ENCODE measurements around the gene PHLDB3. TPM values are rescaled to one million over a fixed set of nuclear protein-coding genes. Genes with fewer than 3 reads are reported as not detected.

Gene PHLDB3
- polyA plus RNA-seq, 1 of the 3 experiments (the other 2 are of a cell fraction) = 15.6 TPM

GRCh38 chr19:43474986-43475705, 29.4 kb downstream of the PHLDB3 start (continued):
- TF ChIP-seq USF1 (IDR thresholded peaks at IDR 0.05; ENCODE audit: borderline replicate concordance, low read depth) (no peak), YY1 (IDR thresholded peaks at IDR 0.05; ENCODE audit: low read depth) (0 out of 2 replicates have a peak, but pooled peaks have one; percentile 28)

- ChIA-PET POLR2A (interaction anchor here (1.2 kb wide), 1 partner anchor 11 kb away, joined by 5 read pairs; no protein-coding TSS in a partner anchor), CTCF (interaction anchor here (1.4 to 3.0 kb wide), 4 partner anchors 10 to 45 kb away, joined by 3 to 16 read pairs (median 12); partner anchors contain the start of gene LYPD3)
- no peaks in the 10 kb centered on the region for H3K79me2 ChIP-seq (ENCODE audit: insufficient read depth)
- peak overlapping the region in 1 of 2 experiments; percentile 35; a peak in 1 of 4 replicates for H3K4me3 ChIP-seq (ENCODE audit: low read depth in 2 of 2, low read length in 1 of 2)
- no peaks in the 10 kb centered on the region for H3K36me3 ChIP-seq (replicated peaks in 1 of 2; ENCODE audit: control insufficient read depth in 1 of 2, insufficient read depth in 2 of 2, low read length in 1 of 2)
- peak overlapping the region in 1 of 2 experiments; percentile 26; a peak in 1 of 4 replicates for H3K27ac ChIP-seq (ENCODE audit: low read depth in 2 of 2, low read length in 1 of 2)
- 0 out of 2 replicates have a peak overlapping the region, but pooled peaks have one; percentile 61 for H3K4me2 ChIP-seq
- H3K9me2 ChIP-seq = no peaks in the 10 kb centered on the region
- H3F3A ChIP-seq (replicated peaks; ENCODE audit: insufficient read depth) = peaks cover 7% of the 10 kb centered on the region
- H3K4me1 ChIP-seq (ENCODE audit: control insufficient read depth in 1 of 2, insufficient read depth in 2 of 2, low read depth in 1 of 2, low read length in 1 of 2) = peaks cover 3 to 5% of the 10 kb centered on the region in 2 experiments; a peak in 2 of 4 replicates
- TF ChIP-seq ZBTB33 (IDR thresholded peaks at IDR 0.05; ENCODE audit: borderline replicate concordance, low read depth) (no peak), RXRA (IDR thresholded peaks at IDR 0.05; ENCODE audit: borderline replicate concordance, low read depth) (no peak), SMC3 (IDR thresholded peaks at IDR 0.05; ENCODE audit: low read depth, low read length) (no peak), MXI1 (IDR thresholded peaks at IDR 0.05; ENCODE audit: low read depth, low read length) (no peak), CTCF (IDR thresholded peaks at IDR 0.05) (no peak), RCOR1 (IDR thresholded peaks at IDR 0.05; ENCODE audit: low read length) (no peak), RFX5 (IDR thresholded peaks at IDR 0.05; ENCODE audit: low read length) (no peak), USF1 (IDR thresholded peaks at IDR 0.05; ENCODE audit: borderline replicate concordance, low read depth) (no peak), GATA2 (CRISPR knock-in tag; IDR thresholded peaks at IDR 0.05) (no peak), TCF12 (IDR thresholded peaks at IDR 0.05) (no peak), YY1 (IDR thresholded peaks at IDR 0.05; ENCODE audit: low read depth) (no peak), RAD21 (IDR thresholded peaks at IDR 0.05; ENCODE audit: low read length) (no peak), JUND (IDR thresholded peaks at IDR 0.05) (no peak), USF2 (IDR thresholded peaks at IDR 0.05; ENCODE audit: borderline replicate concordance, low read depth, low read length) (no peak), NRF1 (IDR thresholded peaks at IDR 0.05; ENCODE audit: low read depth, low read length) (no peak), NFIC (IDR thresholded peaks at IDR 0.05; ENCODE audit: borderline replicate concordance) (no peak), FOXM1 (IDR thresholded peaks at IDR 0.05; ENCODE audit: low read depth) (no peak), TEAD4 (IDR thresholded peaks at IDR 0.05; ENCODE audit: borderline replicate concordance, insufficient read depth) (no peak), GABPA (IDR thresholded peaks at IDR 0.05; ENCODE audit: low read depth) (no peak)
- H3K27me3 ChIP-seq (ENCODE audit: insufficient read depth) = no peaks in the 10 kb centered on the region
- WGBS (ENCODE audit: low lambda C conversion rate) = 84% methylated on average over 4 of the region's 4 CpGs
- H2AFZ ChIP-seq (ENCODE audit: low read depth) = peak overlapping the region; percentile 58; the same call in 1 of the 2 replicates
- H3K9me3 ChIP-seq = no peaks in the 10 kb centered on the region
- H3K9ac ChIP-seq = no peak overlapping the region
- DNase-seq = no peak
- H4K20me1 ChIP-seq (ENCODE audit: insufficient read depth) = no peaks in the 10 kb centered on the region
These were observed 30.1 kb downstream of the PHLDB3 start for GRCh38 chr19:43474487-43474886.

All from SK-N-SH (cell line).